ENCODE data around the gene FBXW9. TPM values are rescaled to one million over a fixed set of nuclear protein-coding genes. Genes with fewer than 3 reads are reported as not detected.
"Not testable (repeated sequence)": the region's sequence is repeated elsewhere in the genome, so short reads cannot be mapped to it uniquely, and the experiment has no call there.

Gene FBXW9
- total RNA-seq, 2 experiments from 2014 or later, result 2.2 to 2.4 TPM

GRCh38 chr19:12715929-12716328 lies 19.5 kb upstream of the FBXW9 start:
- H3K27ac Mint-ChIP-seq, result no peak overlapping the region
- no peaks in the 10 kb centered on the region for H3K9me3 Mint-ChIP-seq
- Histone ChIP-seq H3K27me3 (ENCODE audit: control insufficient read depth in 1 of 2, insufficient read depth in 2 of 2, low read length in 2 of 2) (no peaks in the 10 kb centered on the region), H3K36me3 (ENCODE audit: insufficient read depth, low read length) (peaks cover 57% of the 10 kb centered on the region), H3K27ac (ENCODE audit: low read depth in 1 of 2, low read length in 2 of 2) (no peak overlapping the region), H3K4me3 (ENCODE audit: low read length) (no peak overlapping the region), H3K9me3 (ENCODE audit: control insufficient read depth in 1 of 2, insufficient read depth in 1 of 2, low read length in 2 of 2) (no peaks in the 10 kb centered on the region), H3K4me1 (ENCODE audit: insufficient read depth, low read length) (peaks cover 9% of the 10 kb centered on the region)
- intact Hi-C loops (cut with DNase I, micrococcal nuclease), result loop anchor here (2.0 kb wide), 3 partner anchors 43 to 131 kb away; no protein-coding TSS in a partner anchor
- DNase-seq, result no peak
- ChIA-PET POLR2A (interaction anchor here (0.7 kb wide), 1 partner anchor 19 kb away, joined by 4 read pairs; the partner anchor contains the start of gene TRIR), CTCF (interaction anchor here (0.9 to 3.2 kb wide), 4 partner anchors 40 to 50 kb away, joined by 3 to 20 read pairs (median 6); no protein-coding TSS in a partner anchor)
- H3K36me3 Mint-ChIP-seq (ENCODE audit: low read depth), result peaks cover 47% of the 10 kb centered on the region
- TF ChIP-seq, protein P1, sequence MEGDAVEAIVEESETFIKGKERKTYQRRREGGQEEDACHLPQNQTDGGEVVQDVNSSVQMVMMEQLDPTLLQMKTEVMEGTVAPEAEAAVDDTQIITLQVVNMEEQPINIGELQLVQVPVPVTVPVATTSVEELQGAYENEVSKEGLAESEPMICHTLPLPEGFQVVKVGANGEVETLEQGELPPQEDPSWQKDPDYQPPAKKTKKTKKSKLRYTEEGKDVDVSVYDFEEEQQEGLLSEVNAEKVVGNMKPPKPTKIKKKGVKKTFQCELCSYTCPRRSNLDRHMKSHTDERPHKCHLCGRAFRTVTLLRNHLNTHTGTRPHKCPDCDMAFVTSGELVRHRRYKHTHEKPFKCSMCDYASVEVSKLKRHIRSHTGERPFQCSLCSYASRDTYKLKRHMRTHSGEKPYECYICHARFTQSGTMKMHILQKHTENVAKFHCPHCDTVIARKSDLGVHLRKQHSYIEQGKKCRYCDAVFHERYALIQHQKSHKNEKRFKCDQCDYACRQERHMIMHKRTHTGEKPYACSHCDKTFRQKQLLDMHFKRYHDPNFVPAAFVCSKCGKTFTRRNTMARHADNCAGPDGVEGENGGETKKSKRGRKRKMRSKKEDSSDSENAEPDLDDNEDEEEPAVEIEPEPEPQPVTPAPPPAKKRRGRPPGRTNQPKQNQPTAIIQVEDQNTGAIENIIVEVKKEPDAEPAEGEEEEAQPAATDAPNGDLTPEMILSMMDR (IDR thresholded peaks at IDR 0.05), result no peak
- ATAC-seq (ENCODE audit: poor library complexity), result no peak
- H3K27me3 Mint-ChIP-seq, result no peaks in the 10 kb centered on the region
- H3K4me1 Mint-ChIP-seq (ENCODE audit: low read depth), result peaks cover 18% of the 10 kb centered on the region
- no peak overlapping the region for H3K4me3 Mint-ChIP-seq

DNA sequence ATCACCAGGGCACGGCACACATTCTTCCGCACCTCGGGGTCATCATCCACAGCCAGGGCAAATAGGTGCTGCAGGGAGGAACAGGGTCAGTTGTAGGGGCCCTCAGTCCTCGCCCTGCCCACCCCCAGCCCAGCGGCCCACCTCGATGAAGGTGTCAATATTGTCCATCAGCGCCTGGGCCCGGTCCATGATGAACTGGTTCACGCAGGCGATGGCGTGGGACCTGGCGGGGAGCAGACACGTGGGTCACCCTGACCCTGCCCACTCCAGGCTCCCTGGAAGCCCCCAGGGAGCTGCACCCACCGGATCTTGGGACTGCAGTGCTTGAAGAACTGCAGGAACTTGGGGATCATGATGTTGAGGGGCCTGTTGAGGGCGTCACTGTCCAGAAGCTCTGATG lies 18.7 kb upstream of the FBXW9 start:
- Histone ChIP-seq H3K27me3 (ENCODE audit: control insufficient read depth in 1 of 2, insufficient read depth in 2 of 2, low read length in 2 of 2) (no peaks in the 10 kb centered on the region), H3K4me1 (ENCODE audit: insufficient read depth, low read length) (peaks cover 1% of the 10 kb centered on the region), H3K4me3 (ENCODE audit: low read length) (no peak overlapping the region), H3K36me3 (ENCODE audit: insufficient read depth, low read length) (peaks cover 64% of the 10 kb centered on the region), H3K27ac (ENCODE audit: low read depth in 1 of 2, low read length in 2 of 2) (no peak overlapping the region), H3K9me3 (ENCODE audit: control insufficient read depth in 1 of 2, insufficient read depth in 1 of 2, low read length in 2 of 2) (no peaks in the 10 kb centered on the region)
- Mint-ChIP-seq H3K36me3 (ENCODE audit: low read depth) (peaks cover 55% of the 10 kb centered on the region), H3K9me3 (no peaks in the 10 kb centered on the region), H3K27ac (no peak overlapping the region), H3K4me3 (no peak overlapping the region), H3K4me1 (ENCODE audit: low read depth) (peaks cover 12% of the 10 kb centered on the region), H3K27me3 (no peaks in the 10 kb centered on the region)
- TF ChIP-seq, protein P1 (IDR thresholded peaks at IDR 0.05), result no peak
- DNase-seq (peak in 1 of 14 experiments; percentile 21), ATAC-seq (ENCODE audit: poor library complexity) (no peak)
- ChIA-PET POLR2A (no interaction called here), CTCF (interaction anchor here (1.7 to 3.2 kb wide), 2 partner anchors 43 to 46 kb away, joined by 7 to 20 read pairs; no protein-coding TSS in a partner anchor)
- intact Hi-C loops (cut with DNase I, micrococcal nuclease), result no loop called here

DNA sequence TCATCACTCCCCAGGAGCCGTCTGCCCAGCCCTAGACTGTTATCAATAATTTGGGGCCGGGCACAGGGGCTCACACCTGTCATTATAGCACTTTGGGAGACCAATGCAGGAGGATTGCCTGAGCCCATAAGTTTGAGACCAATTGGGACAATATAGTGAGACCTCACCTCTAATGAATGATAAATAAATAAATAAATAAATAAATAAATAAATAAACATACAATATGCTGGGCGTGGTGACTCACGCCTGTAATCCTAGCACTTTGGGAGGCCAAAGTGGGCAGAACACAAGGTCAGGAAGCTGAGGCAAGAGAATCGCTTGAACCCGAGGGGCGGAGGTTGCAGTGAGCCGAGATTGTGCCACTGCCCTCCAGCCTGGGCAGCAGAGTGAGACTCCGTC lies 16.9 kb upstream of the FBXW9 start:
- H3K27me3 ChIP-seq (ENCODE audit: control insufficient read depth in 1 of 2, insufficient read depth in 2 of 2, low read length in 2 of 2); H3K4me1 Mint-ChIP-seq (ENCODE audit: low read depth); intact Hi-C loops (cut with DNase I, micrococcal nuclease); POLR2A ChIA-PET; H3K4me1 ChIP-seq (ENCODE audit: insufficient read depth, low read length); H3K27ac ChIP-seq (ENCODE audit: low read depth in 1 of 2, low read length in 2 of 2); DNase-seq; H3K27ac Mint-ChIP-seq; H3K27me3 Mint-ChIP-seq; ATAC-seq (ENCODE audit: poor library complexity); H3K9me3 Mint-ChIP-seq; H3K4me3 Mint-ChIP-seq; H3K4me3 ChIP-seq (ENCODE audit: low read length); CTCF ChIA-PET; H3K9me3 ChIP-seq (ENCODE audit: control insufficient read depth in 1 of 2, insufficient read depth in 1 of 2, low read length in 2 of 2): not testable (repeated sequence)
- peaks cover 54% of the 10 kb centered on the region for H3K36me3 Mint-ChIP-seq (ENCODE audit: low read depth)
- H3K36me3 ChIP-seq (ENCODE audit: insufficient read depth, low read length), result peaks cover 61% of the 10 kb centered on the region

- TF ChIP-seq, protein P1 (IDR thresholded peaks at IDR 0.05), result peak; percentile 13
- peak in 2 of 14 experiments; percentile 40 to 48 for DNase-seq
- peaks cover 56% of the 10 kb centered on the region for H3K36me3 Mint-ChIP-seq (ENCODE audit: low read depth)
- H3K27me3 Mint-ChIP-seq; H3K4me3 Mint-ChIP-seq; H3K9me3 ChIP-seq (ENCODE audit: control insufficient read depth in 1 of 2, insufficient read depth in 1 of 2, low read length in 2 of 2); H3K27me3 ChIP-seq (ENCODE audit: control insufficient read depth in 1 of 2, insufficient read depth in 2 of 2, low read length in 2 of 2); H3K27ac Mint-ChIP-seq; H3K4me1 ChIP-seq (ENCODE audit: insufficient read depth, low read length); H3K27ac ChIP-seq (ENCODE audit: low read depth in 1 of 2, low read length in 2 of 2); intact Hi-C loops (cut with DNase I, micrococcal nuclease); ATAC-seq (ENCODE audit: poor library complexity); H3K4me1 Mint-ChIP-seq (ENCODE audit: low read depth); H3K4me3 ChIP-seq (ENCODE audit: low read length); H3K9me3 Mint-ChIP-seq; POLR2A ChIA-PET: not testable (repeated sequence)
- CTCF ChIA-PET, result interaction anchor here (0.8 kb wide), 1 partner anchor 21 kb away, joined by 4 read pairs; no protein-coding TSS in a partner anchor
- peaks cover 58% of the 10 kb centered on the region for H3K36me3 ChIP-seq (ENCODE audit: insufficient read depth, low read length)
Observed at GRCh38 chr19:12712077-12712476, 15.6 kb upstream of the FBXW9 start.
